ENCODE results near the gene PCSK5. TPM values are rescaled to one million over a fixed set of nuclear protein-coding genes. Genes with fewer than 3 reads are reported as not detected.
"Not testable (repeated sequence)": the region's sequence is repeated elsewhere in the genome, so short reads cannot be mapped to it uniquely, and the experiment has no call there.

PCSK5 gene
- polyA plus RNA-seq, 5 donors, result 6.1 to 13.4 (median 9.5) TPM

DNA sequence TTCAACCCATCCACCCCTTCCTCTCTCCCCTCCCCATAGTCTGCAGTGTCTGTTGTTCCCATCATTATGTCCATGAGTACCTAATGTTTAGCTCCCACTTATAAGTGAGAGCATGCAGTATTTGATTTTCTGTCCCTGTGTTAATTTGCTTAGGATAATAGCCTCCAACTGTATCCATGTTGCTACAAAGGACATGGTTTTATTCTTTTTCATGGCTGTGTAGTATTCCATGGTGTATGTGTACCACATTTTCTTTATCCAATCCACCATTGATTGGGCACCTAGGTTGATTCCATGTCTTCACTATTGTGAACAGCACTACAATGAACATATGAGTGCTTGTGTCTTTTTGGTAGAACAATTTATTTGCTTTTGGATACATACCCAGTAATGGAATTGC, 187.1 kb downstream of the PCSK5 start:
- no peak for DNase-seq

DNA sequence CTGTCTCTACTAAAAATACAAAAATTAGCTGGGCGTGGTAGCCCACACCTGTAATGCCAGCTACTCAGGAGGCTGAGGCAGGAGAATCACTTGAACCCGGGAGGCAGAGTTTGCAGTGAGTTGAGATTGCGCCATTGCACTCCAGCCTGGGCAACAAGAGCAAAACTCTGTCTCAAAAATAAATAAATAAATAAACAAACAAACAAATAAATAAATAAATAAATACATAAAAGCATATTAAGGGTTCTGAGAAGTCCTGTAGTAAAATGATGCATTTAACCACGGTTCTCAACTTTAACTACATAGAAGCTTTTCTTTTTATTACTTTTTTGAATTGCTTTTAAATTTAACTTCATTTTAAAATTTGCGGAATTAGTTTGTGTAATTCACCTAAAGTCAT, 190.8 kb downstream of the PCSK5 start:
- DNase-seq, result not testable (repeated sequence)

DNA sequence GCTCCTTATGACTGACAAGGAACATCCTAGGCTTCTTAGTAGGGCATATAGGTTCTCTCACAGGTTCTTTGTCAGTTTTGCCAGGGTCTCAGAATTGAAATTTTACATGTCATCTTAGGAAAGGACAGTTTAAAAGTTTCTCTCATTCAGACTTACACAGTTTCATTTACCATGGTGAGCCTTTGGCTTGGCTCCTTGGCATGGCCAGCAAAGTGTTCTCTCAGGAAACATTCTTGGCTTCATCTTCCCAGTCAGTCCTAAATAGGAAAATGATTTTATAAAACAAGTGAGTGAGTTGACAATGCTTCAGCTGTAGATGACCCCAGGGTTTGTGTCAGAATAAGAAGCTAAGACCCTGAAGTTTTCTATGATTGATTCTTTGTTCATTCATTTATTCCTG, 191.6 kb downstream of the PCSK5 start:
- no peak for DNase-seq

- DNase-seq, result no peak
These were observed 195.1 kb downstream of the PCSK5 start for GRCh38 chr9:76085596-76085995.

DNA sequence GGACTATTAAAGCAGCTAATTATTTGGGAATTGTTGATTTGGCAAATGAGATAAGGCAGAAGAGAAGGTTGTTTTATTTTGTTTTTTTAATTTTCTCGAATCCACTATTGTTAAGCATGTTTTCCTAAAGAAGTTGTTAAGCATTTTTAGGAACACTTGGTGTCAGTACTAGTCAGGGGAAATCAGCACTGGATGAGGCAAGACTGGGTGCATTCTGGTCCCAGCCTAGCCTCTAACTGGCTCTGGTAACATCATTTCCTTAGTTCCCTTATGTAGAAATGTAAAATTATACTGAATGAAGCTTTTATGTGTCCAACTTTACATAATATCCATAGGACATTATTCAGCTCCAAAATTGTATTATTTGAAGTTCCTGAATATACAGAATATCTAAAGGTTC, 196.1 kb downstream of the PCSK5 start:
- no peak for DNase-seq

- no peak for DNase-seq
These were observed 197.5 kb downstream of the PCSK5 start for GRCh38 chr9:76087976-76088375.

DNA sequence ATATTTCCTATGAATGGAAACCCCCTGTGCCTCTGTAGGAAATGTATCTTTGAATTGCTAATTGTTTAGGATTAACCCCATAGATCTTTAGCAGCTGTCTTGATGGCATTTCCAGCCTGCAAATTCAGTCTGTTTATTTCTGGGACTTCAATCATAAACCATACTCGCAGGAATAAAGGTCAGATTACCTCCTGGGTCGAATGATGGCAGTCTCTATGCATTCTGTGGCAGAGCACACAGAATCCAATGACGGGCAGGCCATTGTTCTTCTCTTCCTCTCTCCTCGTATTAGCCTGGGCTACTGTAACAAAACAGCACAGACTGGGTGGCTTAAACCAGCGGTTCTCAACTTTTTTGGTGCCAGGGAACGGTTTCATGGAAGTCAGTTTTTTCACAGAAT, 199.9 kb downstream of the PCSK5 start:
- DNase-seq, result no peak

GRCh38 chr9:76090909-76091308, 200.4 kb downstream of the PCSK5 start:
- no peak for DNase-seq

GRCh38 chr9:76092572-76092971, 202.1 kb downstream of the PCSK5 start:
- DNase-seq, result no peak

DNA sequence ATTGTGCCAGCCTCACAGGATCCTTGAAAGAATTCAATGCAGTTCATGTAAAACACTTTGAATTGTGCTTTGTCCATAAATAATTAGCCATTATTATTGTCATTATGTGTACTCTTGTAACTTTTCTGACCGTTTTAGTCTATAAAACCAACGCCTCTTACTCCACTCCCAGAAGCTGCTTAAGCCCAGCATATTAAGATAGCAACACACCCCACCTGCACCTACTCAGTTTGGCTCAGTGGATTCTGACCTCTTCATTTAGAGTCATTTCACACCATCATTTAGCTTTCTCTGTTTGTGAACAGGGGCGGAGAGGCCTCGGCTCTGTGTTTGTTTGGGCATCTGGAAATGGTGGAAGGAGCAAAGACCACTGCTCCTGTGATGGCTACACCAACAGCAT, 205.1 kb downstream of the PCSK5 start:
- DNase-seq, result no peak

DNA sequence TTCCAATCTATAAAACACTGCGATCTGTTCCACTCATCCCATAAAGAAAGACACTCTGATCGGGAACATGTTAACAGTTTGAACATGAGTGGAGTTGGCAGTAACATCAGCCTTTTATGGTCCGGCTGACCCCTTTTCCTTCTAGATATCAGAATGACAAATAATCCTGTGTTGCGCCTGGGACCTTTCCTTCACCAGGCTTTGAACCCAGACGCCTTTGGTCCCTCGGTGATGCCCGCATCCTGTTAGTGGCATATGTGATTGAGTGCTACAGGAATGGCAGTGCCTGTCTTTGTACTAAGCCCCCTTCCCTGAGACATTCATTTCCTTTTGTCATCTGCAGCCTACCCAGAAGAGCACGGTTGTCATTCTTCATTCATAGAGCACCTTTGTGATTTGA, 209.0 kb downstream of the PCSK5 start:
- DNase-seq, result no peak

DNA sequence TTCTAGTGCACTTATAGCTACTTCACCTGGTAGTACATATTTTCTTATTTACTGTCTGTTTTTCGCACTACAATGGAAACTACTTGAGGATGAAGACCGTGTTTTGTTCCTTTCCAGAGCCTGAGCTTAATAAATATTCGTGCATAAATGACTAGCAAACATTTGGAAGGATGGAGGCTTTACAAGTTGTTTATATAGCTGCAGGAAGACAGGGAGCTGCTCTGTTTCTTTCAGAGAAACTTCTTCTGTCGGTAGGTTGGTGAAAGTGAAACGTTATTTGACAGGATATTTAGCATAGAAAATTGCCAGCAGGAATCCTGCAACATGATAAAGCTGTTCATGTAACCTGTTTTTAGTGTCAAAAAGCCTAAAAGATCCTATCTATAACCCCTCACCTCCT, 210.6 kb downstream of the PCSK5 start:
- DNase-seq, result no peak

DNA sequence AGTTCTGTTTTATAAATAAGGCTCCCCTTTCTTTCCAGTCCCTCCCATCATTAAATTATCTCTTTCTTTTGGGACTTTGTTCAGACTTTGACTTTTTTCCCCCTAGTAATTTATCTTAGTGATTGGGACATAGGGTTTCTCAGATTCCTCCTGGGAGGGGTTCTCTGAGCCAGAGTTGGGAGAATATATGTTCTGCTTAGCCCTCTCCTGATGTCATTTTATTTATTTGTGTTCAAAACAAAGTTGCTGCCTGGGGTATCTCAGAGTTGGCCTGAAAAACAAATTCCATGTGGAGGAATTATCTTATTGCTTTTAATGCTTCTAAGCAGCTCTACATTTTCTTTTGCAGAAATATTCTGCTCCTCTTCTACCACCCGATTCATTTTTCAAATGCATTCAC, 211.0 kb downstream of the PCSK5 start:
- no peak for DNase-seq

DNA sequence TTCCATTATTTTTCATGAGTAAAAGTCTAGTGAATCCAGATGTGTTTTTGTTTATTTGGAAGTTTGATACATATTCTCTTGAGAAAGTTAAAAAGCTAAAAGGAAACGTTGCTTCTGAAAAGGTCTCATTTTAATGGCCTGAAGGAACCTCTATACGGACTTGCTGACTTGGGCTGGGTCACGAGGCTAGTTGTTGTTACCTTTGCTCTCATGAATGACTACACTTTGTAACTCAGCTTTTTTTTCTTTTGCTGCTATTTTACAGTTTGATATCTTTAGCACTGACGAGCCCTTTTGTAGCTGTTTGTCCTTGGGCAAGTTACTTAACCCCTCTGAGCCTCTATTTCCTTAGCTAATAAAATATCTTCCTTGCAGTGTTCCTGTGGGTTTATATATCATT, 211.5 kb downstream of the PCSK5 start:
- no peak for DNase-seq

GRCh38 chr9:76103531-76104315, 213.2 kb downstream of the PCSK5 start:
- no peak for DNase-seq

- no peak for DNase-seq
These were observed 217.0 kb downstream of the PCSK5 start for GRCh38 chr9:76107482-76107881.

- no peak for DNase-seq
These were observed 219.5 kb downstream of the PCSK5 start for GRCh38 chr9:76109953-76110352.

- no peak for DNase-seq
These were observed 221.7 kb downstream of the PCSK5 start for GRCh38 chr9:76112151-76112550.

GRCh38 chr9:76114144-76114543, 223.7 kb downstream of the PCSK5 start:
- no peak for DNase-seq

DNA sequence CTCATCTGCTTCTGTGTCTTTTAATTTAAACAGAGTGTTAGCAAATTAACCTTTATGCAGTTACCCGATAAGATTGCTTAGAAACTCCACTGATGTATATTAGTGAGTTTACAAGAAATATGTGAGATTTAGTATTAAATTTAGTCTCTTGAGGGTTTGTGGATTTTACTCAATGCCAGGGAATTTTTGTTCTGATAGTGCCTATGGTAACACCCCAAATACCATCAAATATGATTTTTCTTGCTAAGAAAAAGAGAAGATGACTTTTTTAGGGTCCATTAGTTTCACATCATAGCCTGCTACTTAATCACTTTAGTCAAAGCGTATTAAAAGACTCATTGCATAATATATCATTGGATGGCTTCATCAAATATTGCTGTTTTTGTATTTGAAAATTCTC, 224.9 kb downstream of the PCSK5 start:
- no peak for DNase-seq

DNA sequence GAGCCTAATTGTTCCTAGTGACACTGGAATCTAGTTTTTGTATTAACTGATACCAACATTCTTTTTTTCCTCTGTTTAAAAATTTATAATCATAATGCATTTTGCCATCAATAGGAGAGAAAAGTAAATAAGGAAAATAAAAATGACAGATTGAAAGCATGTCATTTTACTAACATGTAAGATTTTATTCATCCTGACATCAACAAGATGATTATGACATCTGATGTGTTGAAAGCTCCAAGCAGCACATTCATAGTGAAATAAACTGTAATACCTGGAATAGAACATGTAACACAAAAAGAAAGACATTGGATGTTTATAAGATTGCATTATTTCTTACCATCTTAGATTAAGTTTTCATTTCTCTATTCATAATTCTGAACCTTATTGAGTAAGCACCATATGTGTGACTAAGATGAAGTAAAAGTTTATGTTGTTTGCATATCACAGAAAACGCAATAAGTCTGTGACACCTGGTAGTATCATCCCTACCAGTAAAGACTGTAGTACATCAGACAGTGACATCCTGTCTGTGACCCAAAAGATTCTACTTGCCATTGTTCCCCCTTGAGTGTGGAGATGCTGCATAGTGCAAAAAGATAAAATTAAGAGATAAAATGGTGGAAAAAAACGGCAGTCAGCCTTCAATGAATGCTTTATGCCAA, 225.6 kb downstream of the PCSK5 start:
- DNase-seq, result no peak

DNA sequence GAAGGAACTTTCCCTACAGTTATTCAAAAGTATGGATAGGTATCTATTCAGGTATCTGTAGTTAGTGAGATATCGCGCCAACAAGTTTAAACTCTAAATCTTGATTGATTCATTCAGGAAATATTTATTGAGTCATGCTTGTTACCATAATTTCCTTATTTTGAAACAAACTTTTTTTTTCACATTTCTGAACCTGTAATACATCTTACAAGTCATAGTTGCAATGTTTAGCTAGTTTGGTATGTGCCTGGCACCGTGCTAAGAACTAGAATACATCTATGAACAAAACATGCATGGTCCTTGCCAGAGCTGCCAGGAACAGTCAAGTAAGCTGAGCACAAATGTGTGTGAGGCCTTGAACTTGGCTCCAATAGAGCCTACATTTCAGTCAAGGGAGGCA, 226.4 kb downstream of the PCSK5 start:
- DNase-seq, result no peak

DNA sequence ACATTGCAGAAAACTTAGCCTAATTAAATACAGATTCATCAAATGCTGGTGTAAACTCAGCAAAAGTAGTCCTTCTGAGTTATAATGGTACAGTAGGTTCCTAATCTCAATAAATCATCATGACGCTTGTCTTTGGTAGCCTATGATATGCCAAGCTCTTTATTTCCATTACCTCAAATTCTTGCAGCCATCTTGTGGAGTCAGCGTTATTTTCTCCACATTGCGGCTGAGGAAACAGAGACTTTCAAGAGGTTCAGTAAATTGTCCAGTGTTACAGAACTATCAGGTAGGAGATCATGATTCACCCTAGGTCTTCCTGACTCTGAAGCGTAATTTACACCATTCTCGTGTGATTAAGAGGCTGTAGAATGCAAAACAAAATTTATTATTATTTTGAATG, 237.2 kb downstream of the PCSK5 start:
- no peak for DNase-seq

DNA sequence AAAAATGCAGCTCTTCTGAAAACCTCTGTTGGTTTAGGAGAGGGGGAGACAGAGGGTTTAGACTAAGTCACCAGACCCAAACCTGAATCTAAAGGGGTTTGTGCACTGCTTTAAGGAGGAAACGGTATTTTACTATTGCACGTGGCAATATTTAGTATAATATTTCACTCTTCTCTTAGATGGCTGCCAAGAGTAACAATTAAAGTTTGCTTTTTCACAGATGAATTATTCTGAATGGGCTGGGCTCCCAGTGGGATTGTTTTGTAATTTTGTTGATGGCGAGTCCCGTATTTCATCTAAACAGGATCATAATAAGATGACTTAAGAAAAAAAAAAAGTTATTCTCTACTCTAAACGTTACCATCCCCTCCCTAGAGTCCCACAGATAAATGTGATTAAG, 245.4 kb downstream of the PCSK5 start:
- DNase-seq, result no peak
